HPDE6-E6E7 (cell line): ENCODE data around the gene THOC2.
"Not testable (repeated sequence)": the region's sequence is repeated elsewhere in the genome, so short reads cannot be mapped to it uniquely, and the experiment has no call there.

Experiments used
- DNase-seq: peaks from one replicate; pipeline ENCODE4 v3.0.0; 2011; ENCODE audit warnings: missing footprints; ENCODE audit errors: extremely low spot score

THOC2 gene

GRCh38 chrX:123580792-123581191 is 152.1 kb downstream of the THOC2 start:
- no peak for DNase-seq

GRCh38 chrX:123574027-123574426 is 158.8 kb downstream of the THOC2 start:
- not testable (repeated sequence) for DNase-seq

GRCh38 chrX:123570011-123570590 is 162.8 kb downstream of the THOC2 start:
- no peak for DNase-seq

GRCh38 chrX:123563167-123563566 is 169.7 kb downstream of the THOC2 start:
- DNase-seq = no peak

GRCh38 chrX:123562342-123563146 is 170.3 kb downstream of the THOC2 start:
- no peak for DNase-seq

GRCh38 chrX:123561439-123562215 is 171.2 kb downstream of the THOC2 start:
- no peak for DNase-seq

GRCh38 chrX:123550829-123551228 is 182.0 kb downstream of the THOC2 start:
- DNase-seq = no peak
